ENCODE data around the gene PARD6B.

The PARD6B gene

GRCh38 chr20:50731930-50732690, 730 bp downstream of the PARD6B start:
- peak overlapping the region; percentile 77 for H3K4me3 ChIP-seq (ENCODE audit: low read depth, low read length)
- no peak for TF ChIP-seq CTCF (IDR thresholded peaks at IDR 0.05; ENCODE audit: low read depth, low read length)

GRCh38 chr20:50733644-50734349, 2.4 kb downstream of the PARD6B start:
- H3K4me3 ChIP-seq (ENCODE audit: low read depth, low read length): no peak overlapping the region
- TF ChIP-seq CTCF (IDR thresholded peaks at IDR 0.05; ENCODE audit: low read depth, low read length): no peak

- no peak overlapping the region for H3K4me3 ChIP-seq (ENCODE audit: low read depth, low read length)
- no peak for TF ChIP-seq CTCF (IDR thresholded peaks at IDR 0.05; ENCODE audit: low read depth, low read length)
Observed at GRCh38 chr20:50734730-50735679, 3.6 kb downstream of the PARD6B start.

GRCh38 chr20:50735813-50736212, 4.4 kb downstream of the PARD6B start:
- TF ChIP-seq CTCF (IDR thresholded peaks at IDR 0.05; ENCODE audit: low read depth, low read length): no peak
- no peak overlapping the region for H3K4me3 ChIP-seq (ENCODE audit: low read depth, low read length)

GRCh38 chr20:50737352-50737751, 6.0 kb downstream of the PARD6B start:
- TF ChIP-seq CTCF (IDR thresholded peaks at IDR 0.05; ENCODE audit: low read depth, low read length): no peak
- H3K4me3 ChIP-seq (ENCODE audit: low read depth, low read length): no peak overlapping the region

GRCh38 chr20:50743087-50743486, 11.7 kb downstream of the PARD6B start:
- TF ChIP-seq CTCF (IDR thresholded peaks at IDR 0.05; ENCODE audit: low read depth, low read length): no peak
- no peak overlapping the region for H3K4me3 ChIP-seq (ENCODE audit: low read depth, low read length)

Data from WI38 (cell line).